Stimulated activated CD8-positive, alpha-beta memory T cell treated with anti-CD3 and anti-CD28 coated beads, Interleukin-15, amount 100 ng/mL, for 4 hours (primary cell): ENCODE data around the gene BPIFA2.
"Not testable (repeated sequence)": the region's sequence is repeated elsewhere in the genome, so short reads cannot be mapped to it uniquely, and the experiment has no call there.

Experiments
- DNase-seq, 2 donors: peaks; one replicate each; pipeline ENCODE4 v3.0.0-alpha.2; 2020; ENCODE audit warnings: low read depth in 2 of 2

Gene BPIFA2

GRCh38 chr20:33160681-33161080, 7.3 kb upstream of the BPIFA2 start:
- no peak for DNase-seq

- DNase-seq: no peak
Observed at GRCh38 chr20:33162313-33162712, 5.6 kb upstream of the BPIFA2 start.

- DNase-seq: no peak
Observed at GRCh38 chr20:33162753-33163152, 5.2 kb upstream of the BPIFA2 start.

GRCh38 chr20:33163856-33164762, 3.9 kb upstream of the BPIFA2 start:
- DNase-seq: no peak

- no peak for DNase-seq
Observed at GRCh38 chr20:33164763-33165095, 3.2 kb upstream of the BPIFA2 start.

- no peak for DNase-seq
Observed at GRCh38 chr20:33165416-33166055, 2.4 kb upstream of the BPIFA2 start.

GRCh38 chr20:33166533-33167113, 1.3 kb upstream of the BPIFA2 start:
- DNase-seq: no peak

GRCh38 chr20:33169176-33169794, 1.3 kb downstream of the BPIFA2 start:
- no peak for DNase-seq

- no peak for DNase-seq
Observed at GRCh38 chr20:33172781-33173180, 4.8 kb downstream of the BPIFA2 start.

- DNase-seq: no peak
Observed at GRCh38 chr20:33175123-33175522, 7.2 kb downstream of the BPIFA2 start.

GRCh38 chr20:33176101-33176500, 8.1 kb downstream of the BPIFA2 start:
- DNase-seq: no peak

- DNase-seq: no peak
Observed at GRCh38 chr20:33177866-33178265, 9.9 kb downstream of the BPIFA2 start.

- no peak for DNase-seq
Observed at GRCh38 chr20:33178726-33179125, 10.8 kb downstream of the BPIFA2 start.

GRCh38 chr20:33180169-33180568, 12.2 kb downstream of the BPIFA2 start:
- no peak for DNase-seq

GRCh38 chr20:33181482-33182093, 13.6 kb downstream of the BPIFA2 start:
- DNase-seq: no peak

GRCh38 chr20:33183312-33183711, 15.4 kb downstream of the BPIFA2 start:
- no peak for DNase-seq

GRCh38 chr20:33185031-33185590, 17.2 kb downstream of the BPIFA2 start:
- DNase-seq: not testable (repeated sequence)

- no peak for DNase-seq
Observed at GRCh38 chr20:33187491-33187890, 19.5 kb downstream of the BPIFA2 start.

GRCh38 chr20:33188421-33188820, 20.5 kb downstream of the BPIFA2 start:
- DNase-seq: no peak

GRCh38 chr20:33191484-33191883, 23.5 kb downstream of the BPIFA2 start:
- DNase-seq: no peak

GRCh38 chr20:33191955-33192354, 24.0 kb downstream of the BPIFA2 start:
- DNase-seq: no peak
